Tibial nerve (tissue), 4 donors: ENCODE measurements around the gene CD81. TPM values are rescaled to one million over a fixed set of nuclear protein-coding genes. Genes with fewer than 3 reads are reported as not detected.

Experiments used
- DNase-seq, 2 donors: peaks; one replicate each; pipeline ENCODE4 v3.0.0-alpha.2; 2019; ENCODE audit warnings: low spot score in 2 of 2
- H3K27ac ChIP-seq, 4 donors: fragments of 200-600 bp; sonication (generic) in 3 of 4; one replicate each; pipeline ENCODE4 v1.5.1; 2017 to 2019; ENCODE audit warnings: mild to moderate bottlenecking in 1 of 4
- H3K27me3 ChIP-seq, 2 donors: fragments of 200-600 bp; sonication (generic) in 1 of 2; one replicate each; pipeline versions ENCODE4 v1.5.1 to v1.6.0; 2017 to 2019
- H3K36me3 ChIP-seq, 3 donors: fragments of 200-600 bp; sonication (generic); one replicate each; pipeline ENCODE4 v1.5.1; 2018 to 2019
- H3K4me1 ChIP-seq, 4 donors: fragments of 200-600 bp; sonication (generic) in 3 of 4; one replicate each; pipeline ENCODE4 v1.5.1; 2017 to 2019
- H3K4me3 ChIP-seq, 4 donors: fragments of 200-600 bp; sonication (generic) in 3 of 4; one replicate each; pipeline ENCODE4 v1.5.1; 2017 to 2019; ENCODE audit warnings: mild to moderate bottlenecking in 1 of 4, moderate library complexity in 1 of 4
- H3K9me3 ChIP-seq, 4 donors: fragments of 200-600 bp; sonication (generic) in 3 of 4; one replicate each; pipeline ENCODE4 v1.5.1; 2017 to 2019
- EP300 ChIP-seq, 2 donors: sonication (generic); formaldehyde crosslinking; IDR thresholded peaks; one replicate each; pipeline ENCODE4 v1.6.1; 2017; ENCODE audit warnings: antibody characterized with exemption in 2 of 2, mild to moderate bottlenecking in 1 of 2
- POLR2A ChIP-seq, 2 donors: fragments of 450-650 bp; IDR thresholded peaks; one replicate each; pipeline ENCODE4 v1.6.1; 2017; ENCODE audit warnings: antibody characterized with exemption in 2 of 2, mild to moderate bottlenecking in 2 of 2, moderate library complexity in 2 of 2
- WGBS, 2 donors: methylation state at CpG; one replicate each; pipeline ENCODE4 v1.1.5; 2018; 5-methylcytosine and 5-hydroxymethylcytosine counted together
- total RNA-seq, 4 donors: library from RNA; depleted of rRNA; stranded (reverse); fragments of >200 nt; gene quantifications; one replicate each; pipeline ENCODE4 v1.1.0, GENCODE V29; 2016
- TF ChIP-seq, protein P1 (sequence below), 5 experiments: fragments of 200-600 bp in 3 of 5; fragments of 450-650 bp in 2 of 5; sonication (generic) in 3 of 5; IDR thresholded peaks; one replicate each; pipeline ENCODE4 v1.5.1; 2016 to 2019; ENCODE audit warnings: antibody characterized with exemption in 5 of 5, mild to moderate bottlenecking in 3 of 5, moderate library complexity in 2 of 5

Gene CD81
- total RNA-seq, 4 donors from 2014 or later: 650 to 822 (median 674) TPM

DNA sequence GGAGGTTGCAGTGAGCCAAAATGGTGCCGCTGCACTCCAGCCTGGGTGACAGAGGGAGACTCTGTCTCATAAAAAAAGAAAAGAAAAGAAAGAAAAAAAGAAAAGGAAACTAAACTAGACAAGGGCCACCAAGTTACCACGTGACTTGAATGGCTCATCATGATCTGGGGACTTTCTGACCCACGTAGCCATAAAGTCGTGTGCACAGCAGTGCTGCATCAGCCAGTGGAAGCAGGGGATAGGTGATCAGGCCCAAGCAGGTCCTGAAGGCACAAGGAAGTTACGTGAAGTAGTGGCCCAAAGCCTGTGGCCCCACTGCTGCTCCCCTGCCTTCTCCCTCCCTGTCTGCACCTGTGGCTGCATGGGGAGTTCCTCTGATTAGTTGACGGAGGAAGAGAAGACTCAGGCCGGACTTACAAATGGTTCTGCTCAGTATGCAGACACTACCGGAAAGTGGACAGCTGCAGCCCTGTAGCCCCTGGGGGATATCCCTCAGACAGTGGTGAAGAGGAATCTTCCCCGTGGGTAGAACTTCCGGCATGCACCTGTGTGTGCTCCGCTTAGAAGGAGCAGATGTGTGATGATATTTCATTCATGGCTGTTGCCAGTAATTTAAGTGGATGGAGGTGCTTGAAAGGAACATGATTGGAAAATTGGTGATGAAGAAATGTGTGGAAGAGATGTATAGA, 18.2 kb upstream of the CD81 start:
- no peak overlapping the region for H3K4me3 ChIP-seq
- H3K27me3 ChIP-seq: no peaks in the 10 kb centered on the region
- H3K9me3 ChIP-seq: no peaks in the 10 kb centered on the region
- H3K36me3 ChIP-seq: no peaks in the 10 kb centered on the region
- DNase-seq: no peak
- H3K27ac ChIP-seq: no peak overlapping the region
- WGBS, 2 donors: 77 to 90% methylated on average over 11 of the region's 11 CpGs
- no peaks in the 10 kb centered on the region for H3K4me1 ChIP-seq
- TF ChIP-seq, protein P1, sequence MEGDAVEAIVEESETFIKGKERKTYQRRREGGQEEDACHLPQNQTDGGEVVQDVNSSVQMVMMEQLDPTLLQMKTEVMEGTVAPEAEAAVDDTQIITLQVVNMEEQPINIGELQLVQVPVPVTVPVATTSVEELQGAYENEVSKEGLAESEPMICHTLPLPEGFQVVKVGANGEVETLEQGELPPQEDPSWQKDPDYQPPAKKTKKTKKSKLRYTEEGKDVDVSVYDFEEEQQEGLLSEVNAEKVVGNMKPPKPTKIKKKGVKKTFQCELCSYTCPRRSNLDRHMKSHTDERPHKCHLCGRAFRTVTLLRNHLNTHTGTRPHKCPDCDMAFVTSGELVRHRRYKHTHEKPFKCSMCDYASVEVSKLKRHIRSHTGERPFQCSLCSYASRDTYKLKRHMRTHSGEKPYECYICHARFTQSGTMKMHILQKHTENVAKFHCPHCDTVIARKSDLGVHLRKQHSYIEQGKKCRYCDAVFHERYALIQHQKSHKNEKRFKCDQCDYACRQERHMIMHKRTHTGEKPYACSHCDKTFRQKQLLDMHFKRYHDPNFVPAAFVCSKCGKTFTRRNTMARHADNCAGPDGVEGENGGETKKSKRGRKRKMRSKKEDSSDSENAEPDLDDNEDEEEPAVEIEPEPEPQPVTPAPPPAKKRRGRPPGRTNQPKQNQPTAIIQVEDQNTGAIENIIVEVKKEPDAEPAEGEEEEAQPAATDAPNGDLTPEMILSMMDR (IDR thresholded peaks at IDR 0.05): no peak
- TF ChIP-seq EP300 (IDR thresholded peaks at IDR 0.05): no peak
- TF ChIP-seq POLR2A (IDR thresholded peaks at IDR 0.05): no peak

DNA sequence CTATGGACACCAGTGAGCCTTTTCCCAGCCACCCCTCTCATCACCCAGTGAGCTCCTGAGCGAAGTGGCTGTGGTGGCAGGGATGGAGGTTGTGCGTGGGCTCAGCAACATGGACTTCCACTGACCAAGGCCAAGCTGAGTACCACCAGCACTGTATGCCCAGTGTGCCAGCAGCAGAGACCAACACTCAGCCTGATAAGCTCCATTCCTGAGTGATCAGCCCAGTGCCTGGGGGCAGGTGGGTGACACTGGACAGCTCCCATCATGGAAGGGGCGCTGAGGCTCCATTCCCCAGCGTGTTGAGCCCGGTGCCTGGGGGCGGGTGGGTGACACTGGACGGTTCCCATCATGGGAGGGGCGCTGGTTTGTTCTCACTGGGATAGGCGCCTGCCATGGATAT, 17.6 kb upstream of the CD81 start:
- Histone ChIP-seq H3K4me1 (no peaks in the 10 kb centered on the region), H3K9me3 (no peaks in the 10 kb centered on the region), H3K27ac (no peak overlapping the region), H3K27me3 (no peaks in the 10 kb centered on the region), H3K36me3 (no peaks in the 10 kb centered on the region), H3K4me3 (no peak overlapping the region)
- WGBS, 2 donors: 87 to 92% methylated on average over 8 to 9 of the region's 9 CpGs
- no peak for TF ChIP-seq POLR2A (IDR thresholded peaks at IDR 0.05)
- TF ChIP-seq, protein P1 (IDR thresholded peaks at IDR 0.05): no peak
- no peak for DNase-seq

GRCh38 chr11:2360081-2360642, 16.9 kb upstream of the CD81 start:
- no peak for DNase-seq
- no peaks in the 10 kb centered on the region for H3K9me3 ChIP-seq
- H3K27ac ChIP-seq: no peak overlapping the region
- H3K27me3 ChIP-seq: no peaks in the 10 kb centered on the region
- no peak overlapping the region for H3K4me3 ChIP-seq
- H3K4me1 ChIP-seq: peaks cover 0 to 3% (median 0%) of the 10 kb centered on the region in 4 donors
- no peaks in the 10 kb centered on the region for H3K36me3 ChIP-seq
- TF ChIP-seq POLR2A (IDR thresholded peaks at IDR 0.05) (no peak), EP300 (IDR thresholded peaks at IDR 0.05) (no peak)
- TF ChIP-seq, protein P1 (IDR thresholded peaks at IDR 0.05): no peak
- WGBS, 2 donors: 82 to 86% methylated on average over 14 of the region's 14 CpGs

DNA sequence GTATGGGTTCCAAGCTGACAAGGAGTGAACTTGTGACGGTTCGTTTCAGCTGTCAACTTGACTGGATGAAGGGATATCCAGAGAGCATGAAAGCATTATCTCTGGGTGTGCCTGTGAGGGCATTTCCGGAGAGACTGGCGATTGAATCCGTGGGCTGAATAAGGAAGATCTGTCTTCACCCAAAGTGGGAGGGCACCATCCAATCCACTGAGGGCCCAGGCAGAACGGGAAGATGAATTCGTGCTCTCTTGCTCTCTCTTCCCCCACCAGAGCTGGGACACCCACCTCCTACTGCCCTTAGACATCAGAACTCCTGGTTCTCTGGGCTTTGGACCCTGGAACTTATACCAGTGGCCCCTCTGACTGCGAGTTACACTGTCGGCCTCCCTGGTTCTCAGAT, 15.5 kb upstream of the CD81 start:
- DNase-seq: no peak
- Histone ChIP-seq H3K27ac (no peak overlapping the region), H3K36me3 (no peaks in the 10 kb centered on the region), H3K4me3 (no peak overlapping the region), H3K9me3 (no peaks in the 10 kb centered on the region), H3K27me3 (no peaks in the 10 kb centered on the region), H3K4me1 (peaks cover 0 to 15% (median 10%) of the 10 kb centered on the region in 4 donors)
- 68 to 76% methylated on average over 9 of the region's 9 CpGs for WGBS, 2 donors
- no peak for TF ChIP-seq EP300 (IDR thresholded peaks at IDR 0.05)
- TF ChIP-seq, protein P1 (IDR thresholded peaks at IDR 0.05): no peak
- TF ChIP-seq POLR2A (IDR thresholded peaks at IDR 0.05): no peak

DNA sequence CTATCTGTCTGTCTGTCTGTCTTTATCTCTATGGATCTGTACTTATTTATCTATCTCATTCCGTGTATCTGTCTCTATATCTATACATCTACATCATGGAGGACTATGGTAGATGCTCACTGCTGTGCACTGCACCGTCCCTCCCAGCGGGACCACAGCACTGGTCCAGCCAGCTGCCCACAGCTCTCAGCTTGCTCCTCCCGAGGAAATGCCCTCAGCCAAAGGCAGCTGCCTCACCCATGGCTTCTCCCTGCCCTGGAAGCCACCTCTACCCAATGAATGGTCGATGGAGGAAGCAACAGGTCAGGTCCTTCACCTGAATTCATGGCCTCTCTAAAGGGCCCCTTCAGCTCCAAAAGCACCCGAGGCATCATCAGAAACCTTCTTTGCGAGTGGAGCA, 14.7 kb upstream of the CD81 start:
- Histone ChIP-seq H3K9me3 (no peaks in the 10 kb centered on the region), H3K4me3 (no peak overlapping the region), H3K27me3 (no peaks in the 10 kb centered on the region), H3K27ac (no peak overlapping the region), H3K36me3 (no peaks in the 10 kb centered on the region), H3K4me1 (peaks cover 0 to 23% (median 16%) of the 10 kb centered on the region in 4 donors)
- TF ChIP-seq, protein P1 (IDR thresholded peaks at IDR 0.05): no peak
- TF ChIP-seq POLR2A (IDR thresholded peaks at IDR 0.05) (no peak), EP300 (IDR thresholded peaks at IDR 0.05) (no peak)
- no peak for DNase-seq
- 89 to 97% methylated on average over 7 of the region's 7 CpGs for WGBS, 2 donors
